ENCODE results near the gene SLC44A2.

Gene SLC44A2

DNA sequence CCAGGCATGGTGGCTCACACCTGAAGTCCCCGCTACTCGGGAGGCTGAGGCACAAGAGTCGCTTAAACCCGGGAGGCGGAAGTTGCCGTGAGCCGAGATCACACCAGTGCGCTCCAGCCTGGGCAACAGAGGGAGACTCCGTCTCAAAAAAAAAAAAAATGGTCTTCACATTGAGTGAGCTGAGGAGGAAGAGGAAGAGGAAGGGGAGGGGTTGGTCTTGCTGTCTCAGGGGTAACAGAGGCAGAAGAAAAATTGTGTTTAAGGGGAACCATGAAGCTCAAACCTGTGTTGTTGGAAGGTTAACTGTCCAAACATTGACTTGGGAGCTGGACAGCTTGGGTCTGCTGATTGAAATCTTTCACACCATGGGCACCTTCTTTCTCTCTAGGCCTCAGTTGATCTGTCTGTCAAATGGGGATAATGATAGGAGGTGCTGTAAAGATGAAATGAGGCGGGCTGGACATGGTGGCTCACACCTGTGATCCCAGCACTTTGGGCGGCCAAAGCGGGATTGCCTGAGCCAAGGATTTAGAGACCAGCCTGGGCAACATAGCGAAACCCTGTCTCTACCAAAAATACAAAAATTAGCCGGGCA, 9.8 kb upstream of the SLC44A2 start:
- POLR2A ChIA-PET, result no interaction called here
- H3K4me1 ChIP-seq (ENCODE audit: control extremely low read depth in 1 of 4, control insufficient read depth in 4 of 4, insufficient read depth in 4 of 4, low read length in 3 of 4), result peaks cover 0 to 4% (median 2%) of the 10 kb centered on the region in 4 experiments
- H3K36me3 ChIP-seq (ENCODE audit: control insufficient read depth in 4 of 4, insufficient read depth in 4 of 4, low read length in 3 of 4), result peaks cover 0 to 10% (median 3%) of the 10 kb centered on the region in 4 experiments
- no peaks in the 10 kb centered on the region for H3K27me3 ChIP-seq (replicated peaks in 2 of 5; ENCODE audit: control insufficient read depth in 4 of 5, insufficient read depth in 5 of 5, low read length in 4 of 5)
- H3K27ac ChIP-seq (ENCODE audit: insufficient read depth in 1 of 2, low read depth in 1 of 2, low read length in 2 of 2, poor library complexity in 1 of 2, severe bottlenecking in 2 of 2), result no peak overlapping the region
- CTCF ChIA-PET, result interaction anchor here (1.2 kb wide), 1 partner anchor 34 kb away, joined by 3 read pairs; no protein-coding TSS in a partner anchor
- peak in 1 of 3 donors; percentile 13 for DNase-seq
- no peaks in the 10 kb centered on the region for H3K9me3 ChIP-seq (ENCODE audit: control extremely low read depth in 1 of 5, control insufficient read depth in 4 of 5, insufficient read depth in 2 of 5, low read depth in 1 of 5, low read length in 4 of 5)
- H3K4me3 ChIP-seq (ENCODE audit: control insufficient read depth in 1 of 7, extremely low read depth in 1 of 7, insufficient read depth in 4 of 7, low read depth in 2 of 7, low read length in 6 of 7), result no peak overlapping the region
- 100% methylated on average over 4 of the region's 14 CpGs for WGBS (ENCODE audit: insufficient coverage)

- 97% methylated on average over 9 of the region's 15 CpGs for WGBS (ENCODE audit: insufficient coverage)
- H3K36me3 ChIP-seq (ENCODE audit: control insufficient read depth in 4 of 4, insufficient read depth in 4 of 4, low read length in 3 of 4), result peaks cover 0 to 11% (median 2%) of the 10 kb centered on the region in 4 experiments
- peaks cover 0 to 4% (median 2%) of the 10 kb centered on the region in 4 experiments for H3K4me1 ChIP-seq (ENCODE audit: control extremely low read depth in 1 of 4, control insufficient read depth in 4 of 4, insufficient read depth in 4 of 4, low read length in 3 of 4)
- H3K4me3 ChIP-seq (ENCODE audit: control insufficient read depth in 1 of 7, extremely low read depth in 1 of 7, insufficient read depth in 4 of 7, low read depth in 2 of 7, low read length in 6 of 7), result no peak overlapping the region
- DNase-seq, result no peak
- H3K27me3 ChIP-seq (replicated peaks in 2 of 5; ENCODE audit: control insufficient read depth in 4 of 5, insufficient read depth in 5 of 5, low read length in 4 of 5), result no peaks in the 10 kb centered on the region
- ChIA-PET CTCF (interaction anchor here (1.0 to 4.7 kb wide), 5 partner anchors 10 to 94 kb away, joined by 3 to 25 read pairs (median 6); no protein-coding TSS in a partner anchor), POLR2A (no interaction called here)
- H3K27ac ChIP-seq (ENCODE audit: insufficient read depth in 1 of 2, low read depth in 1 of 2, low read length in 2 of 2, poor library complexity in 1 of 2, severe bottlenecking in 2 of 2), result peak overlapping the region in 1 of 2 experiments; percentile 7
- no peaks in the 10 kb centered on the region for H3K9me3 ChIP-seq (ENCODE audit: control extremely low read depth in 1 of 5, control insufficient read depth in 4 of 5, insufficient read depth in 2 of 5, low read depth in 1 of 5, low read length in 4 of 5)
These were observed 7.8 kb upstream of the SLC44A2 start for GRCh38 chr19:10617409-10618121.

DNA sequence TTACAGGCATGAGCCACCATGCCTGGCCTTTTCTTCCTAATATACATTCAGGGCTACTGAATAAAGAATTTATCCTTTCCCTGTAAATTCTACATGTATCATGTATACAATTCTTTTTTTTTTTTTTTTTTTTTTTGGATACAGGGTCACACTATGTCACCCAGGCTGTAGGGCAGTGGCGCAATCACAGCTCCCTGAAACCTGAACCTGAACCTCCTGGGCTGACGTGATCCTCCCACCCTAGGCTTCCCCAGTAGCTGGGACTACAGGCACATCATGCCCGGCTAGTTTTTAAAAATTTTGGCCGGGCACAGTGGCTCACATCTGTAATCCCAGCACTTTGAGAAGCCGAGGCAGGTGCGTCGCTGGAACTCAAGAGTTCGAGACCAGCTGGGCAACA, 6.5 kb upstream of the SLC44A2 start:
- ChIA-PET CTCF (interaction anchor here (1.7 to 4.7 kb wide), 2 partner anchors 25 to 38 kb away, joined by 6 to 25 read pairs; no protein-coding TSS in a partner anchor), POLR2A (interaction anchor here (0.6 to 1.0 kb wide), 3 partner anchors 25 to 66 kb away, joined by 3 to 4 read pairs (median 3); no protein-coding TSS in a partner anchor)
- Histone ChIP-seq H3K4me1 (ENCODE audit: control extremely low read depth in 1 of 4, control insufficient read depth in 4 of 4, insufficient read depth in 4 of 4, low read length in 3 of 4) (peaks cover 0 to 4% (median 2%) of the 10 kb centered on the region in 4 experiments), H3K36me3 (ENCODE audit: control insufficient read depth in 4 of 4, insufficient read depth in 4 of 4, low read length in 3 of 4) (peaks cover 0 to 8% (median 2%) of the 10 kb centered on the region in 4 experiments), H3K27me3 (replicated peaks in 2 of 5; ENCODE audit: control insufficient read depth in 4 of 5, insufficient read depth in 5 of 5, low read length in 4 of 5) (no peaks in the 10 kb centered on the region), H3K9me3 (ENCODE audit: control extremely low read depth in 1 of 5, control insufficient read depth in 4 of 5, insufficient read depth in 2 of 5, low read depth in 1 of 5, low read length in 4 of 5) (no peaks in the 10 kb centered on the region), H3K4me3 (ENCODE audit: control insufficient read depth in 1 of 7, extremely low read depth in 1 of 7, insufficient read depth in 4 of 7, low read depth in 2 of 7, low read length in 6 of 7) (no peak overlapping the region), H3K27ac (ENCODE audit: insufficient read depth in 1 of 2, low read depth in 1 of 2, low read length in 2 of 2, poor library complexity in 1 of 2, severe bottlenecking in 2 of 2) (no peak overlapping the region)
- 94% methylated on average over 3 of the region's 8 CpGs for WGBS (ENCODE audit: insufficient coverage)
- no peak for DNase-seq

DNA sequence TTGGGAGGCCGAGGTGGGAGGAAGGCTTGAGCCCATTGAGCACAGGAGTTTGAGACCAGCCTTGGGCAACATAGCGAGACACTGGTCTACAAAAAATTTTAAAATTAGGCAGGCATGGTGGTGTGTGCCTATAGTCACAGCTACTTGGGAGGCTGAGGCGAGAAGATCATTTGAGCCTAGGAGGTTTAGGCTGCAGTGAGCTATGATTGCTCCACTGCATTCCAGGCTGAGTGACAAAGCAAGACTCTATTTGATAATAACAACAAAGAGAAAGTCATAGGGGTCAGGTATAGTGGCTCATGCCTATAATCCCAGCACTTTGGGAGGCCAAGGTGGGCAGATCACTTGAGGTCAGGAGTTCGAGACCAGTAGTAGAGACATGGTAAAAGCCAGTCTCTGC, 4.6 kb upstream of the SLC44A2 start:
- H3K9me3 ChIP-seq (ENCODE audit: control extremely low read depth in 1 of 5, control insufficient read depth in 4 of 5, insufficient read depth in 2 of 5, low read depth in 1 of 5, low read length in 4 of 5), result no peaks in the 10 kb centered on the region
- no peak overlapping the region for H3K4me3 ChIP-seq (ENCODE audit: control insufficient read depth in 1 of 7, extremely low read depth in 1 of 7, insufficient read depth in 4 of 7, low read depth in 2 of 7, low read length in 6 of 7)
- peaks cover 0 to 5% (median 2%) of the 10 kb centered on the region in 4 experiments for H3K36me3 ChIP-seq (ENCODE audit: control insufficient read depth in 4 of 4, insufficient read depth in 4 of 4, low read length in 3 of 4)
- no peak for DNase-seq
- no peaks in the 10 kb centered on the region for H3K27me3 ChIP-seq (replicated peaks in 2 of 5; ENCODE audit: control insufficient read depth in 4 of 5, insufficient read depth in 5 of 5, low read length in 4 of 5)
- WGBS (ENCODE audit: insufficient coverage), result 92% methylated on average over 4 of the region's 4 CpGs
- H3K4me1 ChIP-seq (ENCODE audit: control extremely low read depth in 1 of 4, control insufficient read depth in 4 of 4, insufficient read depth in 4 of 4, low read length in 3 of 4), result peaks cover 0 to under 1% (median 0%) of the 10 kb centered on the region in 4 experiments
- ChIA-PET POLR2A (no interaction called here), CTCF (interaction anchor here (1.5 to 4.7 kb wide), 2 partner anchors 8 to 40 kb away, joined by 5 to 25 read pairs; no protein-coding TSS in a partner anchor)
- H3K27ac ChIP-seq (ENCODE audit: insufficient read depth in 1 of 2, low read depth in 1 of 2, low read length in 2 of 2, poor library complexity in 1 of 2, severe bottlenecking in 2 of 2), result no peak overlapping the region

DNA sequence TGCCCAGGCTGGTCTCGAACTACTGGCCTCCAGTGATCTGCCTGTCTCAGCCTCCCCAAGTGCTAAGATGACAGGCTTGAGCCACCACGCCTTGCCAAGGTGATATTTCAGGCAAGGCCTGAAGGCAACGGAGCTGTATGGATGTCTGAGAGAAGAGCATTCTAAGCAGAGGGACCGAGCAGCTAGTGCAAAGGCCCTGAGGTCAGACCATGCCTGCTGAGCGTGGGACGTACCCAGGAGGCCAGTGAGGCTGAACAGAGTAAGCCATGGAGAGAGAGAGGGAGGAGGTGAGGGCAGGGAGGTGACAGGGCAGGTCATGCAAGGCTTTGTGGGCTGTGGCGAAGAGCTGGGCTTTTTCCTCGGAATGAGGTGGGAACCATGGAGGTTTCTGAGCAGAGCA, 3.4 kb upstream of the SLC44A2 start:
- POLR2A ChIA-PET, result no interaction called here
- H3K27ac ChIP-seq (ENCODE audit: insufficient read depth in 1 of 2, low read depth in 1 of 2, low read length in 2 of 2, poor library complexity in 1 of 2, severe bottlenecking in 2 of 2), result no peak overlapping the region
- no peak overlapping the region for H3K4me3 ChIP-seq (ENCODE audit: control insufficient read depth in 1 of 7, extremely low read depth in 1 of 7, insufficient read depth in 4 of 7, low read depth in 2 of 7, low read length in 6 of 7)
- no peaks in the 10 kb centered on the region for H3K4me1 ChIP-seq (ENCODE audit: control extremely low read depth in 1 of 4, control insufficient read depth in 4 of 4, insufficient read depth in 4 of 4, low read length in 3 of 4)
- no peaks in the 10 kb centered on the region for H3K9me3 ChIP-seq (ENCODE audit: control extremely low read depth in 1 of 5, control insufficient read depth in 4 of 5, insufficient read depth in 2 of 5, low read depth in 1 of 5, low read length in 4 of 5)
- no peak for DNase-seq
- H3K36me3 ChIP-seq (ENCODE audit: control insufficient read depth in 4 of 4, insufficient read depth in 4 of 4, low read length in 3 of 4), result peaks cover 0 to 6% (median 2%) of the 10 kb centered on the region in 4 experiments
- H3K27me3 ChIP-seq (replicated peaks in 2 of 5; ENCODE audit: control insufficient read depth in 4 of 5, insufficient read depth in 5 of 5, low read length in 4 of 5), result no peaks in the 10 kb centered on the region
- CTCF ChIA-PET, result interaction anchor here (0.6 to 2.6 kb wide), 8 partner anchors 10 to 43 kb away, joined by 3 to 13 read pairs (median 6); no protein-coding TSS in a partner anchor
- WGBS (ENCODE audit: insufficient coverage), result 97% methylated on average over 7 of the region's 8 CpGs

GRCh38 chr19:10624585-10624984, 768 bp upstream of the SLC44A2 start:
- CTCF ChIA-PET, result interaction anchor here (1.0 to 2.3 kb wide), 2 partner anchors 16 to 44 kb away, joined by 3 to 7 read pairs; no protein-coding TSS in a partner anchor

DNA sequence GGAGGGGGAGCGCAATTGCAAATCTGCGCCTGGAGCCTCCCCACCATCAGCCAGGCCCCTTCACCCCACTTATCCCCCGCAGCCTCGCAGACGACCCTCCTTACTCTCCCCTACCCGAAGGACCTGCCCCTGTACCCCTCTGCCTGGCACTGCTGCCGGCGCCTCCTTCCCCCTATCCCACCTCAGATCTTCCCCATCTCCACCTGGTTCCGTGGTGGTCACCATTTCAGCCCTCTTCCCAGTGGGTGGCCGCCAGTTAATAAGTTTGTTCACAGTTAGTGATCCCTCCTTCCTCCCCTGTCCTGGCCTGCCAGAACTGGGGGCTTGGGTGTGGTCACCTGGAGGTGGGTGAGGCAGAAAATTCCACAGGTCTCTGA, 397 bp downstream of the SLC44A2 start:
- H3K4me1 ChIP-seq (ENCODE audit: control extremely low read depth in 1 of 4, control insufficient read depth in 4 of 4, insufficient read depth in 4 of 4, low read length in 3 of 4), result no peaks in the 10 kb centered on the region
- no peaks in the 10 kb centered on the region for H3K27me3 ChIP-seq (replicated peaks in 2 of 5; ENCODE audit: control insufficient read depth in 4 of 5, insufficient read depth in 5 of 5, low read length in 4 of 5)
- no peak for DNase-seq
- H3K27ac ChIP-seq (ENCODE audit: insufficient read depth in 1 of 2, low read depth in 1 of 2, low read length in 2 of 2, poor library complexity in 1 of 2, severe bottlenecking in 2 of 2), result no peak overlapping the region
- H3K36me3 ChIP-seq (ENCODE audit: control insufficient read depth in 4 of 4, insufficient read depth in 4 of 4, low read length in 3 of 4), result peaks cover 3 to 23% (median 9%) of the 10 kb centered on the region in 4 experiments
- no peak overlapping the region for H3K4me3 ChIP-seq (ENCODE audit: control insufficient read depth in 1 of 7, extremely low read depth in 1 of 7, insufficient read depth in 4 of 7, low read depth in 2 of 7, low read length in 6 of 7)
- POLR2A ChIA-PET, result no interaction called here
- H3K9me3 ChIP-seq (ENCODE audit: control extremely low read depth in 1 of 5, control insufficient read depth in 4 of 5, insufficient read depth in 2 of 5, low read depth in 1 of 5, low read length in 4 of 5), result no peaks in the 10 kb centered on the region
- 88% methylated on average over 7 of the region's 10 CpGs for WGBS (ENCODE audit: insufficient coverage)
- CTCF ChIA-PET, result interaction anchor here (2.3 to 2.4 kb wide), 2 partner anchors 19 to 45 kb away, joined by 7 to 8 read pairs; no protein-coding TSS in a partner anchor

More at GRCh38 chr19:10624585-10624984, 768 bp upstream of the SLC44A2 start:
- DNase-seq, result no peak
- Histone ChIP-seq H3K4me3 (ENCODE audit: control insufficient read depth in 1 of 7, extremely low read depth in 1 of 7, insufficient read depth in 4 of 7, low read depth in 2 of 7, low read length in 6 of 7) (no peak overlapping the region), H3K27ac (ENCODE audit: insufficient read depth in 1 of 2, low read depth in 1 of 2, low read length in 2 of 2, poor library complexity in 1 of 2, severe bottlenecking in 2 of 2) (no peak overlapping the region), H3K4me1 (ENCODE audit: control extremely low read depth in 1 of 4, control insufficient read depth in 4 of 4, insufficient read depth in 4 of 4, low read length in 3 of 4) (no peaks in the 10 kb centered on the region), H3K27me3 (replicated peaks in 2 of 5; ENCODE audit: control insufficient read depth in 4 of 5, insufficient read depth in 5 of 5, low read length in 4 of 5) (no peaks in the 10 kb centered on the region), H3K36me3 (ENCODE audit: control insufficient read depth in 4 of 4, insufficient read depth in 4 of 4, low read length in 3 of 4) (peaks cover 3 to 19% (median 8%) of the 10 kb centered on the region in 4 experiments), H3K9me3 (ENCODE audit: control extremely low read depth in 1 of 5, control insufficient read depth in 4 of 5, insufficient read depth in 2 of 5, low read depth in 1 of 5, low read length in 4 of 5) (no peaks in the 10 kb centered on the region)
- POLR2A ChIA-PET, result no interaction called here
- 93% methylated on average over 3 of the region's 6 CpGs for WGBS (ENCODE audit: insufficient coverage)

All from common myeloid progenitor, CD34-positive (primary cell).